ENCODE data around the gene RNF7. TPM values are rescaled to one million over a fixed set of nuclear protein-coding genes. Genes with fewer than 3 reads are reported as not detected.
A peak's percentile ranks its signal among the peaks of the same experiment; 100 is the strongest.

Gene RNF7
- polyA plus RNA-seq, 1 experiment, result 74.4 TPM

DNA sequence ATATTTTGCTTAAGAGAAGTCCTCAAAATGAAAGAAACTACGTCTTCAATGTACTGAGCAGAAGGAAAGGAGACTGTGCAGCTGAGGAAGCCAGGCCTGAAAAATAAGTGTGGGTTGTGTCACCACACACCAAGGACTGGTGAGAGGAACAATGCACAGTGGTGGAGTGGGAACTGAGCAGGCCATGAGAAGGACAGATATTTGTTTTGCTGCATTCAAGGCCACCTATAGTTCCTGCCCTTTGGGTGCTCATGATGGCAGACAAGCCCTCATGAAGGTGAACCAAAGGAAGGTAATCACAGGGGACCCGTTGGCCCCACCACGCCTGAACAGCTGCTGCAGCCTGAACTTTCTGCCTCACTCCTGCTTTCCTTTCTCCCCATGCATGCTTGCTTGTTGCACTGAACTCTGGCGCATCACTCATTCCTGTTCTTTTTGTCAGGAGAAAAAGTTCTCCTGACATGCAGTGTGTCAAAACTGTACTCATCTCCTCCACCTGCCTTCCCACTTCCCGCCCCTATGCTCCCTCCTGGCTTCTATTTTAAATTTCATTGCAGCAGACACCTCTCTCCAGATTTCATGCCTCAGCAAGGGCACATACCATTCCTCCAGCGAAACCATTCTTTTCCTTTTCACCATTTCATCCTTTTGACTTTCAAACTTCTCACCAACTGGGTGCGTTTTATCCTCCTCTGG lies 2.2 kb upstream of the RNF7 start:
- no peak for DNase-seq (ENCODE audit: low read depth)
- TF ChIP-seq CTCF (IDR thresholded peaks at IDR 0.05; ENCODE audit: insufficient read depth, low read depth, low read length), result no peak
- ChIA-PET CTCF (interaction anchor here (1.2 kb wide), 1 partner anchor 13 kb away, joined by 3 read pairs; no protein-coding TSS in a partner anchor), POLR2A (no interaction called here)
- H3K27me3 ChIP-seq (ENCODE audit: control insufficient read depth, insufficient read depth, low read length), result no peaks in the 10 kb centered on the region
- H3K36me3 ChIP-seq (ENCODE audit: control insufficient read depth, insufficient read depth, low read length), result no peaks in the 10 kb centered on the region
- H3K4me3 ChIP-seq (ENCODE audit: low read depth, low read length), result no peak overlapping the region

- no peak for DNase-seq (ENCODE audit: low read depth)
- Histone ChIP-seq H3K36me3 (ENCODE audit: control insufficient read depth, insufficient read depth, low read length) (no peaks in the 10 kb centered on the region), H3K27me3 (ENCODE audit: control insufficient read depth, insufficient read depth, low read length) (no peaks in the 10 kb centered on the region), H3K4me3 (ENCODE audit: low read depth, low read length) (no peak overlapping the region)
- CTCF ChIA-PET, result interaction anchor here (1.1 kb wide), 1 partner anchor 22 kb away, joined by 4 read pairs; no protein-coding TSS in a partner anchor
- POLR2A ChIA-PET, result no interaction called here
- no peak for TF ChIP-seq CTCF (IDR thresholded peaks at IDR 0.05; ENCODE audit: insufficient read depth, low read depth, low read length)
Observed at GRCh38 chr3:141737093-141737492, 1.0 kb upstream of the RNF7 start.

DNA sequence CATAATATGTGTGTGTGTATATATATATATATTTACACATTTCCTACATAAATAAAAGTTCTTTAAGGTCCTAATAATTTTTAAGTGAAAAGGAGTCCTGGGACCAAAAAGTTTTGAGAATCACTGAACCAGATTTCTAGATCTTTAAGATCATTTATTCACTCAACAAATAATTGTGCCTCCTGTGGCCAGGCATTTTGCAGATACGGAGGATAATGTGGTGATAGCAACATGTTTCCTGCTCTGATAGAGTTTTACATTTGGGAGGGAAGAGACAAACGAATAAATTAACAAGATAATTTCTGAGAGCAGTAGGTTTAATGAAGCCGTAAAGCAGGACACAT lies 448 bp upstream of the RNF7 start:
- POLR2A ChIA-PET, result interaction anchor here (0.6 kb wide), 1 partner anchor 189 kb away, joined by 3 read pairs; no protein-coding TSS in a partner anchor
- no peak for DNase-seq (ENCODE audit: low read depth)
- Histone ChIP-seq H3K36me3 (ENCODE audit: control insufficient read depth, insufficient read depth, low read length) (no peaks in the 10 kb centered on the region), H3K27me3 (ENCODE audit: control insufficient read depth, insufficient read depth, low read length) (no peaks in the 10 kb centered on the region), H3K4me3 (ENCODE audit: low read depth, low read length) (peak overlapping the region; percentile 22; the same call in 1 of the 2 replicates)
- TF ChIP-seq CTCF (IDR thresholded peaks at IDR 0.05; ENCODE audit: insufficient read depth, low read depth, low read length), result no peak
- CTCF ChIA-PET, result interaction anchor here (0.6 to 1.0 kb wide), 4 partner anchors 141 to 659 kb away, joined by 3 to 4 read pairs (median 3); no protein-coding TSS in a partner anchor

DNA sequence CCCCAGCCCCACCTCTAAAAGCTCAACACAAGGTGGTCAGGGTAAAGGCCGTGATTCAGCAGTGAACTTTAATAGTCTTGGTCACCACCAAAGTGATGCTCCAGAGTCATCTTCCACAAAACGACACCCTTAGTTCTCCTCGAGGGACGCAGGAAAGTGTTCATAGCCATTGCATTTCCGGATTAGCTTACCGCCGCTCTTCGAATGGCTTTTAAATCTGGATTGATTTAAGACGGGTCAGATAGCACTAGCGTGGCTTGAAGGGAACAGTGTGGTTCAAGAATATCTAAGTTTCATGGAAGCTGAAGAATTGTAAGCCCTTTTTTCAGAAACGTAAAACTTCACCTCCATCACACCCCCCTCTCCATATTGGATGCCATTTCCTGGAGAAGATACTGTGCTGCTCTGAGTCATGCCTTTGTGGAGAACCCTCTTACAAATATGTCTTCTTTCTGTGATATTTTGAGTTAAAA lies 829 bp downstream of the RNF7 start:
- peak; percentile 4 for DNase-seq (ENCODE audit: low read depth)
- TF ChIP-seq CTCF (IDR thresholded peaks at IDR 0.05; ENCODE audit: insufficient read depth, low read depth, low read length), result no peak
- ChIA-PET POLR2A (interaction anchor here (0.6 kb wide), 1 partner anchor 13 kb away, joined by 4 read pairs; no protein-coding TSS in a partner anchor), CTCF (interaction anchor here (0.7 to 2.2 kb wide), 14 partner anchors 8 to 542 kb away, joined by 3 to 12 read pairs (median 4); partner anchors contain the start of gene ATP1B3)
- Histone ChIP-seq H3K36me3 (ENCODE audit: control insufficient read depth, insufficient read depth, low read length) (no peaks in the 10 kb centered on the region), H3K27me3 (ENCODE audit: control insufficient read depth, insufficient read depth, low read length) (no peaks in the 10 kb centered on the region), H3K4me3 (ENCODE audit: low read depth, low read length) (peak overlapping the region; percentile 94)

GRCh38 chr3:141739731-141740130 lies 1.6 kb downstream of the RNF7 start:
- no peak for DNase-seq (ENCODE audit: low read depth)
- POLR2A ChIA-PET, result interaction anchor here (0.6 kb wide), 1 partner anchor 83 kb away, joined by 19 read pairs; no protein-coding TSS in a partner anchor
- no peaks in the 10 kb centered on the region for H3K27me3 ChIP-seq (ENCODE audit: control insufficient read depth, insufficient read depth, low read length)
- peak overlapping the region; percentile 94 for H3K4me3 ChIP-seq (ENCODE audit: low read depth, low read length)
- TF ChIP-seq CTCF (IDR thresholded peaks at IDR 0.05; ENCODE audit: insufficient read depth, low read depth, low read length), result no peak
- no peaks in the 10 kb centered on the region for H3K36me3 ChIP-seq (ENCODE audit: control insufficient read depth, insufficient read depth, low read length)
- CTCF ChIA-PET, result interaction anchor here (1.2 to 2.2 kb wide), 4 partner anchors 11 to 540 kb away, joined by 3 to 12 read pairs (median 3); partner anchors contain the start of gene ATP1B3

All from BJ (cell line).